ENCODE data around the gene PEAK1.

GRCh38 chr15:77247116-77247515 is 172.8 kb downstream of the PEAK1 start:
- TF ChIP-seq EZH2 (IDR thresholded peaks at IDR 0.05; ENCODE audit: low read length, missing control alignments) = no peak
- no peak for TF ChIP-seq CTCF (conservative IDR thresholded peaks at IDR 0.05 in 1 of 2, IDR thresholded peaks at IDR 0.05 in 1 of 2; ENCODE audit: low read depth in 1 of 2, low read length in 2 of 2)

Measured in fibroblast of lung (primary cell).